SK-N-MC (cell line): ENCODE measurements around the gene MTF1.

Experiments used
- EZH2 ChIP-seq: fragments of 200-600 bp; sonication (generic); IDR thresholded peaks from one replicate; pipeline ENCODE4 v1.6.1; 2017; ENCODE audit warnings: antibody characterized with exemption
- FOXP2 ChIP-seq: optimal IDR thresholded peaks from 2 replicates; pipeline ENCODE3; 2011; ENCODE audit warnings: mild to moderate bottlenecking, moderate library complexity; ENCODE audit not compliant: insufficient read depth; ENCODE audit errors: extremely low read length, control extremely low read depth
- POLR2AphosphoS5 ChIP-seq: IDR thresholded peaks from 2 replicates; pipeline ENCODE4 v1.6.1; 2012; ENCODE audit warnings: mild to moderate bottlenecking, low read depth, low read length, borderline replicate concordance

DNA sequence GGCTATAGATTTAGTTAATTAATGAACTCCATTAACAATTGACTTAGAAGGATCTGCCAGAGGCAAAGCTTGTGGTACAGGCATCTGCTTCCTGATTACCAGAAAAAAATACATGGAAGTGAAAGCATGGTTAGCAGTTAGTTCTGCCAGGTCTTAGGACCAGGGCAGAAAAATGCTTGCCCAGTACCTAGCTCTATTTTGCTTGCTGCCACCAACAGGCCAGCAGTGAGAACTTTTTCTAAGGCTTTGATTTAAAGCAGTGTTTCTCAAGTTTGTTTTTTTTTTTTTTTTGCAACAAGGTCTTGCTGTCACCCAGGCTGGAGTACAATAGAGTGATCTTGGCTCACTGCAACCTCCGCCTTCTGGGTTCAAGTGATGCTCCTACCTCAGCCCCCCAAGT lies 16.4 kb upstream of the MTF1 start:
- TF ChIP-seq POLR2AphosphoS5 (no peak), EZH2 (no peak), FOXP2 (no peak)
